Brain microvascular endothelial cell (primary cell): ENCODE results near the gene FHL2.
A peak's percentile ranks its signal among the peaks of the same experiment; 100 is the strongest.

Source experiments
- DNase-seq: peaks from one replicate; pipeline ENCODE4 v3.0.0-alpha.2; 2020
- H3K27ac ChIP-seq: fragments of 250-450 bp; sonication (Bioruptor Pico); 2 replicates; pipeline ENCODE4 v1.5.1; 2020; ENCODE audit warnings: mild to moderate bottlenecking, moderate library complexity
- H3K27me3 ChIP-seq: fragments of 250-450 bp; sonication (Bioruptor Pico); replicated peaks from 2 replicates; pipeline ENCODE4 v1.5.1; 2020; ENCODE audit warnings: mild to moderate bottlenecking
- H3K36me3 ChIP-seq: fragments of 250-450 bp; sonication (Bioruptor Pico); replicated peaks from 2 replicates; pipeline ENCODE4 v1.5.1; 2020; ENCODE audit warnings: mild to moderate bottlenecking
- H3K4me3 ChIP-seq: 2 replicates; pipeline ENCODE4 v1.5.1; 2011; ENCODE audit warnings: low read depth, mild to moderate bottlenecking, control low read depth, low read length, moderate library complexity
- CTCF ChIP-seq: IDR thresholded peaks from 2 replicates; pipeline ENCODE4 v1.5.1; 2011; ENCODE audit warnings: low read depth, mild to moderate bottlenecking, moderate library complexity, low read length, control low read depth, inconsistent platforms; ENCODE audit errors: missing control alignments
- in situ Hi-C: cut with HindIII; loops from 2 replicates; pipeline ENCODE4 v1.10.0; 2017; ENCODE audit warnings: low sequenced_read_pairs, low pct_ligation_motif_present

The FHL2 gene

GRCh38 chr2:105388971-105389381, 9.9 kb downstream of the FHL2 start:
- Histone ChIP-seq H3K27ac (peak overlapping the region; percentile 98), H3K4me3 (no peak overlapping the region), H3K27me3 (no peaks in the 10 kb centered on the region), H3K36me3 (peaks cover 73% of the 10 kb centered on the region)
- peak; percentile 87 for DNase-seq
- in situ Hi-C loops, result no loop called here
- no peak for TF ChIP-seq CTCF

GRCh38 chr2:105387225-105387624, 11.6 kb downstream of the FHL2 start:
- H3K27me3 ChIP-seq, result no peaks in the 10 kb centered on the region
- peaks cover 77% of the 10 kb centered on the region for H3K36me3 ChIP-seq
- H3K27ac ChIP-seq, result peak overlapping the region; percentile 98
- no peak for DNase-seq
- no peak for TF ChIP-seq CTCF
- in situ Hi-C loops, result no loop called here
- H3K4me3 ChIP-seq, result no peak overlapping the region

- in situ Hi-C loops, result no loop called here
Measured at GRCh38 chr2:105385731-105386540, 12.9 kb downstream of the FHL2 start.

GRCh38 chr2:105384861-105385260, 14.0 kb downstream of the FHL2 start:
- no peak for TF ChIP-seq CTCF
- Histone ChIP-seq H3K27ac (no peak overlapping the region), H3K4me3 (no peak overlapping the region), H3K27me3 (no peaks in the 10 kb centered on the region), H3K36me3 (peaks cover 82% of the 10 kb centered on the region)
- in situ Hi-C loops, result no loop called here
- DNase-seq, result no peak

More at GRCh38 chr2:105385731-105386540, 12.9 kb downstream of the FHL2 start:
- Histone ChIP-seq H3K36me3 (peaks cover 78% of the 10 kb centered on the region), H3K4me3 (no peak overlapping the region), H3K27ac (no peak overlapping the region), H3K27me3 (no peaks in the 10 kb centered on the region)
- DNase-seq, result no peak
- TF ChIP-seq CTCF, result no peak

- Histone ChIP-seq H3K27me3 (no peaks in the 10 kb centered on the region), H3K27ac (no peak overlapping the region), H3K4me3 (no peak overlapping the region), H3K36me3 (peaks cover 82% of the 10 kb centered on the region)
- in situ Hi-C loops, result no loop called here
- TF ChIP-seq CTCF, result no peak
- no peak for DNase-seq
Measured at GRCh38 chr2:105384216-105384615, 14.6 kb downstream of the FHL2 start.
